Amniotic stem cell (primary cell): ENCODE measurements around the gene PXK.
A peak's percentile ranks its signal among the peaks of the same experiment; 100 is the strongest.

Experiments used
- DNase-seq: peaks from one replicate; lab custom pipeline; 2025; lab: John Stamatoyannopoulos, UW

The PXK gene

GRCh38 chr3:58383904-58384303 is 51.2 kb downstream of the PXK start:
- peak; percentile 93 for DNase-seq

- no peak for DNase-seq
Observed at GRCh38 chr3:58384381-58385090, 51.8 kb downstream of the PXK start.

GRCh38 chr3:58386626-58387365 is 54.1 kb downstream of the PXK start:
- no peak for DNase-seq

- DNase-seq: no peak
Observed at GRCh38 chr3:58387650-58388546, 55.2 kb downstream of the PXK start.

- DNase-seq: no peak
Observed at GRCh38 chr3:58388550-58389091, 55.9 kb downstream of the PXK start.

- DNase-seq: no peak
Observed at GRCh38 chr3:58391156-58391865, 58.6 kb downstream of the PXK start.

GRCh38 chr3:58392181-58392580 is 59.5 kb downstream of the PXK start:
- DNase-seq: no peak

- DNase-seq: no peak
Observed at GRCh38 chr3:58394339-58394738, 61.6 kb downstream of the PXK start.

- DNase-seq: no peak
Observed at GRCh38 chr3:58398669-58399333, 66.1 kb downstream of the PXK start.

- no peak for DNase-seq
Observed at GRCh38 chr3:58403513-58404109, 70.9 kb downstream of the PXK start.

- no peak for DNase-seq
Observed at GRCh38 chr3:58404396-58404795, 71.7 kb downstream of the PXK start.

- DNase-seq: no peak
Observed at GRCh38 chr3:58408906-58409305, 76.2 kb downstream of the PXK start.

- DNase-seq: no peak
Observed at GRCh38 chr3:58409663-58410062, 77.0 kb downstream of the PXK start.

- no peak for DNase-seq
Observed at GRCh38 chr3:58411036-58411435, 78.3 kb downstream of the PXK start.

GRCh38 chr3:58411851-58412830 is 79.4 kb downstream of the PXK start:
- no peak for DNase-seq

- peak; percentile 22 for DNase-seq
Observed at GRCh38 chr3:58414538-58415197, 82.0 kb downstream of the PXK start.

GRCh38 chr3:58416191-58416590 is 83.5 kb downstream of the PXK start:
- no peak for DNase-seq

GRCh38 chr3:58417075-58417474 is 84.4 kb downstream of the PXK start:
- DNase-seq: no peak

- DNase-seq: no peak
Observed at GRCh38 chr3:58418227-58418626, 85.5 kb downstream of the PXK start.
